Stimulated activated naive CD4-positive, alpha-beta T cell (primary cell): ENCODE results near the gene TRIM14.
A peak's percentile ranks its signal among the peaks of the same experiment; 100 is the strongest.
"Not testable (repeated sequence)": the region's sequence is repeated elsewhere in the genome, so short reads cannot be mapped to it uniquely, and the experiment has no call there.

Source experiments
- DNase-seq, 6 experiments: peaks; one replicate each; lab custom pipeline; 2025; lab: John Stamatoyannopoulos, UW

The TRIM14 gene

DNA sequence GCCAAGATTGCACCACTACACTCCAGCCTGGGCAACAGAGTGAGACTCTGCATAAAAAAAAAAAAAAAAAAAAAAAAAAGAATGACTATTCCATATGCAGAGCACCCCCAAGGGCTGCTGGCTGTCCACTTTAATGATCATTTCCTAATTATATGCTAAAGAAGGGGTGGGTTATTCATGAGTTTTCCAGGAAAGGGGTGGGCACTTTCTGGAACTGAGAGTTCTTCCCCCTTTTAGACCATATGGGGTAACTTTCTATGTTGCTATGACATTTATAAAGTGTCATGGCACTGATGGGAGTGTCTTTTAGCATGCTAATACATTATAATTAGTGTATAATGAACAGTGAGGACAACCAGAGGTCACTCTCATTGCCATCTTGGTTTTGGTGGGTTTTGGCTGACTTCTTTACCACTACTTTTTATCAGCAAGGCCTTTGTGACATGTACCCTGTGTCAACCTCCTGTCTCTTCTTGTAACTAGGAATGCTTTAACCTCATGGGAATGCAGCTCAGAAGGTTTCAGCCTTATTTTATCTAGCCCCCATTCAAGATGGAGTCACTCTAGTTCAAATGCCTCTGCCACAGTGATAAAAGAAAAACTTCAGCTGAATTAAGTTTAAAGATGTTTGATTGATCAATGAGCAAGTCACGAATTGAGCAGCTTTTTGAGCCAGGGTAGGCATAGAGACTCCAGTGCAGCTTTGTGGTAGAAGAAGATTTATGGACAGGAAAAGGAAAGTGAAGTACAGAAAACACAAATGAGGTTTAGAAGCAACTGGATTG is 69.5 kb downstream of the TRIM14 start:
- no peak for DNase-seq

DNA sequence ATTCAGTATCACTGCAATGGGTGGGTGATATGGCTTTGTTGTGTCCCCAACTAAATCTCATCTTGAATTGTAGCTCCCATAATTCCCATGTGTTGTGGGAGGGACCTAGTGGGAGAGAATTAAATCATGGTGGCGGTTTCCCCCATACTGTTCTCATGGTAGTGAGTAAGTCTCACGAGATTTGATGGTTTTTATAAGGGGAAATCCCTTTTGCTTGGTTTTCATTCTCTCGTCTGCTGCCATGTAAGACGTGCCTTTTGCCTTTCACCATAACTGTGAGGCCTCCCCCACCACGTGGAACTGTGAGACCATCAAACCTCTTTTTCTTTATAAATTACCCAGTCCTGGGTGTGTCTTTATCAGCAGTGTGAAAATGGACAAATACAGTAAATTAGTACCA is 72.0 kb downstream of the TRIM14 start:
- no peak for DNase-seq

DNA sequence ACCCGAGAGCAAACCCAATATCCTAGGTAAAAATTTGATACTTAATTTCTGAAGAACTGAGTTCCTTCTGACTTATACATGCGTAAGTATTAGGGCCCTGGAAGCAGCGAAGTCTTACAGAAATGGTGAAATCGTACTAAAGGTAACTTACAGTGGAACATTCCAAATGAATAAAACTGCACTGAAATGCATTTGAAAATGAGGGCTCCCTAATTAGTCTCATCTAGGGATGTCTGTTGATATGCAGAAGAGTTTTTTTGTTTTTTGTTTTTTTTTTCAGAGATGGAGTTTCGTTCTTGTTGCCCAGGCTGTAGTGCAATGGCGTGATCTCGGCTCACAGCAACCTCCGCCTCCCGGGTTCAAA is 72.9 kb downstream of the TRIM14 start:
- no peak for DNase-seq

DNA sequence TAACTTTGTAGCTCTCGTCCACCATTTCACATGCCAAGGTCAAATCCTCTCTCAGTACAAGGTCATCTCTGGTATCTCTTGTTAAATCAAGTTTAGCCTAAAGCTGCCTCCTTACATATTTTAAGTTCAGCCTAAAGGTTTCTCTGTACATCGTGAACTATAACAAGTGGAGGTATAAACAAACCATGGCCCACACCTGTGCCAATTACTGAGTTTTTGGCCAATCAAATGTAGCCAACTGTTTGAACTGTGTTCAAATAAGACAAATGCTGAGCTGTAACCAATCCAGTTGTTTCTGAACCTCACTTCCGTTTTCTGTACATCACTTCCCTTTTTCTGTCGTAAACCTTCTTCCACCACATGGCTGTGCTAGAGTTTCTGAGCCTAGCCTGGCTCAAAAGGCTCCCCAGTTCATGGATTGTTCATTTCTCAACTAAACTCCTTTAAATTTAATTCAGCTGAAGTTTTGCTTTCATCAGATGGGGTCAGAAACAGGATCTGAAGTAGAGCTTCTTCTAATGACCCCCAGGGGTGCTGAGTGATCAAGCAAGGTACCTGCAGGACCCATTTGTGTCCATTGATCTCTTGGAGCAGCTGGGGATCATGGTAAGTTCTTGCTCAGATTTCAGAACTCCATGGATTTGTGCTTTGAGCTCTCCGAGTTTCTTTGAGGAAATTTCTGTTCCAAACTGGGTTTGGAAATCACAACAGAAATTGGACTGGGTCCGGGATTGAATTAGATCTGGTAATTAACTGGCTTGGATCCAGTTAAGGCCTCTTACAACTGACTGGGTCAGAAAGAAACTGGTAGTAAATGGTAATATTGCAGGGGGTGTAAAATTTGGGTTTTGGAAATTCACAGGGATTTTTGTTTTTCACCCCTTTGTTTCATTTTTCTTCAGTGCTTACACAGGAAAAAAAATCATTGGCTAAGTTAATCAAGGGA is 73.5 kb downstream of the TRIM14 start:
- peak in 4 of 6 experiments; percentile 6 to 78 (median 68) for DNase-seq

DNA sequence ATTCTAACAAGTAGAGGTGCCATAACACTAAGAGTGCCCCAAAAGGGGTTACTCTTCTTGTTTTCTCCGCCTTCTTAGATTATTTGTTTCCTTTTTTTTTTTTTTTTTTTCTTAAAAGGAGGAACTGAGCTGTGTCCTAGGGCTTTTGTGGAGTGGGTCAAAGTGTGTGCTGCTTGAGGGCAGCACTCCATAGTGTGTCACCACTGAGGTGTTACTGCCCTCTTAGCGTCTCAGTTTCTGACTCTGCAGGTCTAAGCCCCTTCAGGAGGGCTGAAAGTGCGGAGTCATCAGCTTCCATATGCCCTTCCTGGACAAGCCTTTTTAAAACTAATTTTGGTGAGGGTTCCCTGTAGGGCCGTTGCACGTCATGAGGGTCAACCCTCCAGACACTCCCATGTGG is 75.1 kb downstream of the TRIM14 start:
- DNase-seq: no peak

DNA sequence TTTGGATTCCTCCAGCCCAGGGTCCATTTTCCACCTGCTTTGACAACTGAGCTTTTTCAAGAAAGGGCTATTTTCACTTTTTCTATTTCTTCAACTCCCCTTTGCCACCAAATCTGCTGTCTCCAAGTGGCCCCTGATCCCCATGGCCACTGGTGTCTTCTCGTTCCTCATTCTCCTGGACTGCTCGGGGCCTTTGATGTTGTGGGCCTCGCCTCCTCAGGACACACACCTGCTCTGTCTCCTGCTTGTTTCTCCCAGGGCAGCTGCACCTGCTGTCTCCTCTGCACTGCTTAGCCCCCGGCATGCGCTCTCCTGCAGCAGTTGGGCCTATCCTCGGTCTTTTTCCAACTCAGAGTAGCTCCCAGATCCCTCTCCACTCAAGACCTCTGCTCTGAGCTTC is 78.8 kb downstream of the TRIM14 start:
- DNase-seq: no peak

DNA sequence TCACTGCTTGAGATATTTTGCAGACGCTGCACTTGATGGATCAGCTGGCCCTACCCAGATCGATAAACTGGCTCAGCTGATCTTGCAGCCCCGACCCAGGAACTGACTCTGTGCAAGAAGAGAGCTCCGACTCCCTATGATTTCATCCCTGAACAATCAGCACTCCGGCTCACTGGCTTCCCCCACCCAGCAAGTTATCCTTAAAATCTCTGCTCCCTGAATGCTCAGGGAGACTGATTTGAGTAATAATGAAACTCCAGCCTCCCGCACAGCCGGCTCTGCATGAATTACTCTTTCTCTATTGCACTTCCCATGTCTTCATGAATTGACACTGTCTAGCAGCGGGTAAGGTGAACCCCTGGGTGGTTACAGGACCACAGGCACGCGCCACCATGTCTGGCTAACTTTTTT is 79.4 kb downstream of the TRIM14 start:
- DNase-seq: no peak

DNA sequence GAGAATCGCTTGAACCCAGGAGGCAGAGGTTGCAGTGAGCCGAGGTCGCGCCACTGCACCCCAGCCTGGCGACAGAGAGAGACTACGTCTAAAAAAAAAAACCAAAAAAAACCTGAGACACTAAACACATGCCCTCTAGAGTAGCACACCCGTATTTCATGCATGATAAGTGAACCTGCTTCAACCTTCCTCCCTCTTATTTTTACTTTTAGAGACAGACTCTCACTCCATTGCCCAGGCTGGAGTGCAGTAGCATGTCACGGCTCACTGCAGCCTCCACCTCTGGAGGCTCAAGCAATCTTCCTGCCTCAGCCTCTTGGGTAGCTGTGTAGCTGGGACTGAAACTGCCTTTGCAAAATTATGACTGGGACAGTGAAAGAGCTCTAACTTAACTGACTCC is 80.1 kb downstream of the TRIM14 start:
- no peak for DNase-seq

DNA sequence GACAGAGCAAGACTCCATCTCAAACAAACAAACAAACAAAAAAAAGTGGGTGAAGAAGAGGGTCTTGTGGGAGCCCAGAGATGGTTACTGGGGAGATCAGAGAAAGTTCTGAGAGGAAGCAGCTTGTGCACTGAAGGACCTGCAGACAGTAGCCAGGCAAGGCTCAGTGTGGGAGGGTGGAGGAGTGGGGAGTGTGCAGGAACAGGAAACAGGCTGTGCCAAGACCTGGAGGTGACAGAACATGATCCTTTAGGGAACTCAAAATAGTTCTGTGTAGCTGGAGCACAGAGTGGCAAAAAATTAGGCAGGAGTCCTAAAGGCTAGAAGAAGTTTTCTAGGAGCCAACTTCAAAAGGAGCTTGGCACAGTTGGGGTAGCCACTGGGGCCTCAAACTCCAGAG is 81.7 kb downstream of the TRIM14 start:
- no peak for DNase-seq

DNA sequence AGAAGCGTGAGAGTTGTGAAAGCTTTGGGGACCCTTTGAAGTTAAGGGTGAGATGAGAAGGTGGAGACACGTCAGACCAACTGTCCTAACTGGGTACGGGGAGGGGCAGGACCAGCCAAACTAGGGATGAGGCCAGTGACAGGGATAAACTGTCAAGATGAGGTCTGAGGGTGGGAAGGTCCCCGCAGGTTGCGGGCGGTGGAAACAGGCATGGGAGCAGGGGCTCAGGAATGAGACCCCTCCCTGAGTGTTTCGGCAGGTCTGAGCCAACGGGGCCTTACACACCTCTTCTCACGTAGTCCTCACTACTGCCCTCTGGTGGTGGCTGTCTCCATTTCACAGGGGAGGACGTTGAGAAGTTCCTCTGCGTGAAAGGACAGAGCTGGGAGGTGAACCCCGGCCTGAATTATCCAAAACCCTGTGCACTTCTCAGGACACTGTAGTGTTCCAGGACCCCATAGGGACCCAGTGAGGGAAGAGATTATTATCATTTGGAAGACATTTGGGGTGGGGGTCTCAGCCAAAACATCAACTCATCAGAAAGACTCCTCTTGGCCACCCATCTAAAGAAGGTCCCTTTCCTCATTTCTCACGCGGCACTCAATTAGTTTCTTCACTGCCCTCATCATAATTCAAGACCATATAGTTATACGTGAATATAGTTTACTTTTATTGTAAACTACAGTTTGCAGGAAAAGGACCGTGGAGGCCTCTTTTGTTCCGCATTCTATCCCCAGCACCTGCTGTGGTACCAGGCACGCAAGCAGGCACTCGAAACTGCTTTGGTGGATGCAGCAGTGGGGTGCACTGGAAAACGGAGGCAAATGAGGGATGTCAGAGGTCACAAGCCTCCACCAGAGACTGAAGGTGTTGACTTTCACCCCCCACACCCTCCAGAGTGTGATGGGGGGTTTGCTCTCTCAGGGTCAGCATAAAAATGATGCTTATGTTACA is 84.2 kb downstream of the TRIM14 start:
- DNase-seq: peak; percentile 58 to 91 (median 85)

DNA sequence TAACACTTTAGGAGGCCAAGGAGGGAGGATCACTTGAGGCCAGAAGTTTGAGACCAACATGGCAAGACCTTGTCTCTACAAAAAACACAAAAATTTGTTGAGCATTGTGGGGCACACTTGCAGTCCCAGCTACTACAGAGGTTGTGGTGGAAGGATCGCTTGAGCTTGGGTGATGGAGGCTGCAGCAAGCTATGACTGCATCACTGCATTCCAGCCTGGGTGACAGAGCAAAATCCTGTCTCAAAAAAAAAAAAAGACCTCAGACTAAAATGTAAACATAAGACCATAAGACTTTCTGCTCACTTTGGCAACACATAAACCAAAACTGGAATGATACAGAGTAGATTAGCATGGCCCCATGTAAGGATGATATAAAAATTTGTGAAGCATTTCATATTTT is 87.1 kb downstream of the TRIM14 start:
- no peak for DNase-seq

DNA sequence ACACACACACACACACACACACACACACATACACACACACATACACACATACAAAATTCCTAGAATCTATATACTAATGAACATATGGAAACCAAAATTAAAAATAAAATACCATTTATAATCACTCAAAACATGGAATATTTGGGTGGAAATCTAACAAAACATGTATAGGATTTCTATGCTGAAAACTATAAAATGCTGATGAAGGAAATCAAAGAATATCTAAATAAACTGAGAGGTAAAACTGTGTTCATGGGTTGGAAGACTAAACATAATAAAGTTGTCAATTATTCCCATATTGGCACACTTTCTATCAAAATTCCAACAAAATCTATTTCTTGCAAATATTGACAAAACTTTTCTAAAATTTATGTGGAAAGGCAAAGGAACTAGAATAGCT is 87.9 kb downstream of the TRIM14 start:
- DNase-seq: no peak

DNA sequence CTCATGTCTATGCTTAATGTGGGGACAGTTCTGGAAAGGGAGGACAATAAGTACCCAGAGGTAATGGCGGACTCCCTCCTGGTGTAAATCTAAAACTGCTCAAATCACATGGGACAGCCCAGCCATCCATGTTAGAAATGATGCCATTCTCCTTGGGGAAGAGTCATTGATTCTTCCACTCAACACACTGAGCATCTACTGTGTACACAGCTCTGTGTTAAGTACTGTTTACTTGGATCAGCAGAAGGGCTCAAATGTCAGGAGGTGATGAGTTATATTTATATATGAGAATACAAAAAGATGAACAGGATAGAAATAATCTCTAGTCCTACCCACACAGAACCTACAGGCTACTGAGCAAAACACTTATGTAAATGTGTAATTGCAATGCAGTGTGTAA is 94.3 kb downstream of the TRIM14 start:
- DNase-seq: no peak

DNA sequence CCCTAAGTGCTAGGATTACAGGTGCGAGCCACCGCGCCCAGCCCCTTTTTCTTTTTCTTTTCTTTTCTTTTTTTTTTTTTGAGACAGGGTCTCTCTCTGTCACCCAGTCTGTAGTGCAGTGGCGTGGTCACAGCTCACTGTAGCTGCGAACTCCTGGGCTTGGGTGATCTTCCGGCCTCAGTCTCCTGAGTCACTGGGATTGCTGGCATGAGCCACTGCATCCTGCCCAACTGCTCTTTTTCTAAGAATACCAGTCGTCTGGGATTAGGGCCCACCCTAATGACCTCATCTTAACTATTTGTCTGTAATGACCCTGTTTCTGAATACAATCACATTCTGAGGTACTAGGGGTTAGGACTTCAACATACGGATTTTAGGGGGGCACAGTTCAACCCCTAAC is 96.6 kb downstream of the TRIM14 start:
- no peak for DNase-seq

DNA sequence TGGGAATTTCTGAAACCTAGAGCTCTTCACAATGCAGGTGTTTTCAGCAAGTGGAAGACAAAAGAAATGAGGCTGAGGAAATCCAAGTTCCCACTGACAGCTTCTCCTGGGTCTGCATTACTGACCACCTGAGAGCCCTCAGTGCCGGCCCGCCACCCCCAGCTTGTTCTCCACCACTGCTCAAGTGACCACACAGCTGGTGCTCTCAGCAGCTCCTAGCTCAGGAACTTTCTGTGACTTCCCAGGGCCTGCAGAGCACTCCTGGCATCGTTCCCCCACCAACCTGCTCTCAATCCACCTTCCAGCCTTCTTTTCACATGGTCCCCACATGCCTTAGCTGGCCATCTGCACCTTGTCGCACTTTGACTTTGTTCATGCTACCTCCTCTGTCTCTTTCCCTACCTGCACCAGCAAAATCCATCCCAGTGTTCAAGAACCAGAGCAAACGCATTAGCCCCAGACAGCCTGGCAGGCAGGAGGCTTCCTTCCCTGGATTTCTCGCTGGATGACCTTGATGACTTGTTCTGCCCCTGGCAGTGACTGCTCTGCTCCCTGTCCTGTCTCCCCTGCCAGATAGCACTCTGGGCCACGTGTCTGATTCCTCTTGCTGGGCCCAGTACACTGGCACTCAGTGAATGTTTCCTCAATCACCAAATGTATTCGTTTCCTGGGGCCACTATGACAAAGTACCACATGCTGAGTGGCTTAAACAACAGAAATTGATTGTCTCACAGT is 97.5 kb downstream of the TRIM14 start:
- DNase-seq: no peak

DNA sequence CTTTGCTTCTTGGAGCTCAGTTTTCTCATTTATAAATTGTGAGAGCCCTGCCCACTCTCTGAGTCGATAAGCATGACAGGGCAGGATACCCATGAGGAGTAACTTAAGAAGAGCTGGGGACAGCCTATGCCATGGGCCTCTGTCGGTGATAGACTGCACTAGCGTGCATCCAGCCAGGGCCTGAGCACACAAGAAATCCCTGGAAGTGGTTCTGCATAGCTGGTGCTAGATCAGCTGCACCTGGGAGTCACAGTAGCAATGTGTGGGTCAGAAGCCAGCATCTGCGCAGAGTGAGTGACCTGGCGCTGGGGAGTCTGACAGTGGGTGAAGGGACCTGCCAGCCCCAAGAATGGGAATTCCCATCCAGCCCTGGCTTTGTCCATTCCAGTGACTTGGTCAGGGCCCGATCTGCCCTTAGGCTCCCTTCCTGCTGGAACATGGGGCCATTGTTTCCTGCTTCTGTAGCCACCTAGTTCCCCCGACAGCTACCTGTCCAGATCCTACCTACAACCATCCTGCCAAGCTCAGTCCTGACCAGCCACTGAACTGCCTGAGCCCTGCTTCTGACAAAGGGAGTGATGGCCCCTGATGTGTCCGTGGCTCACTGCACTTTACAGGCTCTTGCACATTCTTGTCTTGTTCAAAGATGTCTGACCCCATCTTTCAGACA is 98.4 kb downstream of the TRIM14 start:
- no peak for DNase-seq

DNA sequence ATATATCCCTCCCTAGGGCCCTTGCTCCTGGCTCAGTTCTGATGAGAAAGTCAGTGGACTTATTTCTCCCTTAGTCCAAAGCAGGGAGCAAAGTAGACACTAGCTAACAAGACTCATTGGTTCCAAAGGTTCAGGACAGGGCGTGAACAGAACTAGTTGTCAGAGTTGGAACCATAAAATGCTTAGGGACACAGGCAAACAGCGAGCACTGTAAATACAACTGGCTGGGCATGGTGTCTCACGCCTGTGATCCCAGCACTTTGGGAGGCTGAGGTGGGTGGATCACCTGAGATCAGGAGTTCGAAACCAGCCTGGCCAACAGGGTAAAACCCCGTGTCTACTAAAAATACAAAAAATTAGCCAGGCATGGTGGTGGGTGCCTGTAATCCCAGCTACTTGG is 99.2 kb downstream of the TRIM14 start:
- DNase-seq: not testable (repeated sequence)
